Astrocyte (in vitro differentiated cells and primary cell): ENCODE results near the gene SPATA9. TPM values are rescaled to one million over a fixed set of nuclear protein-coding genes. Genes with fewer than 3 reads are reported as not detected.

Source experiments
- DNase-seq: peaks from one replicate; pipeline ENCODE4 v3.0.0-alpha.2; 2010; ENCODE audit warnings: low read depth
- FAIRE-seq: peaks from 2 replicates; lab custom pipeline; 2011; peaks lifted over from hg19 to GRCh38; lab: Jason Lieb, UNC
- H2AFZ ChIP-seq: 2 replicates; pipeline ENCODE4 v1.6.0; 2012; ENCODE audit warnings: low read depth, low read length, inconsistent platforms
- H3K27ac ChIP-seq: 2 replicates; pipeline ENCODE4 v1.5.1; 2011; ENCODE audit warnings: low read depth, low read length, inconsistent platforms
- H3K27me3 ChIP-seq: 2 replicates; pipeline ENCODE4 v1.6.0; 2011; ENCODE audit warnings: low read length, inconsistent platforms; ENCODE audit not compliant: insufficient read depth
- H3K36me3 ChIP-seq: 2 replicates; pipeline ENCODE4 v1.5.1; 2011; ENCODE audit warnings: low read length, inconsistent platforms; ENCODE audit not compliant: insufficient read depth
- H3K4me1 ChIP-seq: 2 replicates; pipeline ENCODE4 v1.5.1; 2011; ENCODE audit warnings: low read length, inconsistent platforms; ENCODE audit not compliant: insufficient read depth
- H3K4me2 ChIP-seq: 2 replicates; pipeline ENCODE4 v1.6.0; 2012; ENCODE audit warnings: low read length, inconsistent platforms
- H3K4me3 ChIP-seq: 2 replicates; pipeline ENCODE4 v1.5.1; 2011; ENCODE audit warnings: low read depth, mild to moderate bottlenecking, low read length, inconsistent platforms; ENCODE audit not compliant: insufficient read depth
- H3K79me2 ChIP-seq: 2 replicates; pipeline ENCODE4 v1.6.0; 2012; ENCODE audit warnings: mild to moderate bottlenecking, low read length, inconsistent platforms; ENCODE audit not compliant: insufficient read depth
- H3K9ac ChIP-seq: 2 replicates; pipeline ENCODE4 v1.6.0; 2012; ENCODE audit warnings: mild to moderate bottlenecking, low read length, inconsistent platforms
- H3K9me3 ChIP-seq: 2 replicates; pipeline ENCODE4 v1.5.1; 2012; ENCODE audit warnings: low read depth, mild to moderate bottlenecking, low read length, inconsistent platforms; ENCODE audit not compliant: insufficient read depth
- H4K20me1 ChIP-seq: 2 replicates; pipeline ENCODE4 v1.6.0; 2012; ENCODE audit warnings: low read length, inconsistent platforms; ENCODE audit not compliant: insufficient read depth
- H3K27ac Mint-ChIP-seq: one replicate; pipeline ENCODE4 v1.8.0; 2021; ENCODE audit warnings: mild to moderate bottlenecking, mixed read lengths; ENCODE audit not compliant: unreplicated experiment
- H3K27me3 Mint-ChIP-seq: one replicate; pipeline ENCODE4 v1.8.0; 2021; ENCODE audit warnings: low read depth, mixed read lengths; ENCODE audit not compliant: unreplicated experiment
- H3K36me3 Mint-ChIP-seq: one replicate; pipeline ENCODE4 v1.8.0; 2021; ENCODE audit warnings: low read depth, mixed read lengths; ENCODE audit not compliant: unreplicated experiment
- H3K4me1 Mint-ChIP-seq: one replicate; pipeline ENCODE4 v1.8.0; 2021; ENCODE audit warnings: low read depth, mixed read lengths; ENCODE audit not compliant: unreplicated experiment
- H3K4me3 Mint-ChIP-seq: one replicate; pipeline ENCODE4 v1.8.0; 2021; ENCODE audit warnings: mild to moderate bottlenecking, moderate library complexity, mixed read lengths; ENCODE audit not compliant: unreplicated experiment
- H3K9me3 Mint-ChIP-seq: one replicate; pipeline ENCODE4 v1.8.0; 2021; ENCODE audit warnings: mild to moderate bottlenecking, mixed read lengths; ENCODE audit not compliant: unreplicated experiment
- CTCF ChIP-seq: IDR thresholded peaks from 2 replicates; pipeline ENCODE4 v1.5.1; 2011; ENCODE audit warnings: low read depth, mild to moderate bottlenecking, inconsistent platforms, low read length, moderate library complexity; ENCODE audit not compliant: insufficient read depth
- EZH2 ChIP-seq: IDR thresholded peaks from 2 replicates; pipeline ENCODE4 v1.6.1; 2012; ENCODE audit warnings: mild to moderate bottlenecking, low read length, inconsistent platforms; ENCODE audit not compliant: insufficient read depth
- total RNA-seq: library from RNA; stranded (reverse); gene quantifications from 2 replicates; pipeline ENCODE4 v1.2.1, GENCODE V29; 2021

SPATA9 gene
- total RNA-seq, 1 donor from 2014 or later: 0.98 TPM

GRCh38 chr5:95626701-95627100 lies 56.1 kb downstream of the SPATA9 start:
- H3K4me3 Mint-ChIP-seq: no peak overlapping the region
- no peak for TF ChIP-seq EZH2
- no peak for TF ChIP-seq CTCF
- peaks cover 3% of the 10 kb centered on the region for H3K9me3 ChIP-seq
- DNase-seq (no peak), FAIRE-seq (no peak)
- no peak overlapping the region for H3K27ac ChIP-seq
- no peak overlapping the region for H2AFZ ChIP-seq
- H3K4me2 ChIP-seq: no peak overlapping the region
- H3K36me3 Mint-ChIP-seq: no peaks in the 10 kb centered on the region
- no peaks in the 10 kb centered on the region for H4K20me1 ChIP-seq
- no peak overlapping the region for H3K9ac ChIP-seq
- H3K9me3 Mint-ChIP-seq: peaks cover 6% of the 10 kb centered on the region
- H3K4me1 Mint-ChIP-seq: peaks cover 13% of the 10 kb centered on the region
- H3K4me1 ChIP-seq: peaks cover 11% of the 10 kb centered on the region
- H3K27me3 ChIP-seq: peaks cover 2% of the 10 kb centered on the region
- no peaks in the 10 kb centered on the region for H3K79me2 ChIP-seq
- no peaks in the 10 kb centered on the region for H3K36me3 ChIP-seq
- peaks cover 23% of the 10 kb centered on the region for H3K27me3 Mint-ChIP-seq
- no peak overlapping the region for H3K27ac Mint-ChIP-seq
- H3K4me3 ChIP-seq: no peak overlapping the region

- Mint-ChIP-seq H3K36me3 (peaks cover 3% of the 10 kb centered on the region), H3K4me1 (peaks cover 4% of the 10 kb centered on the region), H3K27ac (no peak overlapping the region), H3K4me3 (no peak overlapping the region), H3K27me3 (peaks cover 34% of the 10 kb centered on the region), H3K9me3 (peaks cover 9% of the 10 kb centered on the region)
- FAIRE-seq (no peak), DNase-seq (no peak)
- Histone ChIP-seq H3K36me3 (no peaks in the 10 kb centered on the region), H3K4me2 (no peak overlapping the region), H3K79me2 (no peaks in the 10 kb centered on the region), H3K27me3 (peaks cover 4% of the 10 kb centered on the region), H4K20me1 (no peaks in the 10 kb centered on the region), H3K9me3 (no peaks in the 10 kb centered on the region), H3K4me1 (peaks cover 16% of the 10 kb centered on the region), H3K4me3 (no peak overlapping the region), H3K27ac (no peak overlapping the region), H3K9ac (no peak overlapping the region), H2AFZ (no peak overlapping the region)
- TF ChIP-seq EZH2: no peak
- no peak for TF ChIP-seq CTCF
These were observed 58.4 kb downstream of the SPATA9 start for GRCh38 chr5:95624368-95624767.

GRCh38 chr5:95623706-95624105 lies 59.1 kb downstream of the SPATA9 start:
- Mint-ChIP-seq H3K4me3 (no peak overlapping the region), H3K9me3 (peaks cover 9% of the 10 kb centered on the region), H3K27ac (no peak overlapping the region), H3K27me3 (peaks cover 41% of the 10 kb centered on the region), H3K36me3 (peaks cover 3% of the 10 kb centered on the region), H3K4me1 (peaks cover 4% of the 10 kb centered on the region)
- Histone ChIP-seq H3K4me3 (no peak overlapping the region), H2AFZ (no peak overlapping the region), H3K9me3 (no peaks in the 10 kb centered on the region), H4K20me1 (no peaks in the 10 kb centered on the region), H3K36me3 (no peaks in the 10 kb centered on the region), H3K27ac (no peak overlapping the region), H3K27me3 (peaks cover 4% of the 10 kb centered on the region), H3K9ac (no peak overlapping the region), H3K4me1 (peaks cover 19% of the 10 kb centered on the region), H3K79me2 (no peaks in the 10 kb centered on the region), H3K4me2 (no peak overlapping the region)
- DNase-seq: no peak
- no peak for FAIRE-seq
- TF ChIP-seq CTCF: no peak
- no peak for TF ChIP-seq EZH2
